NCI-H2227 treated with DMSO at 0.1 percent for 48 hours (cell line): ENCODE data around the gene CEP72.
A peak's percentile ranks its signal among the peaks of the same experiment; 100 is the strongest.
"Not testable (repeated sequence)": the region's sequence is repeated elsewhere in the genome, so short reads cannot be mapped to it uniquely, and the experiment has no call there.

ENCODE experiments used
- DNase-seq: peaks from one replicate; lab custom pipeline; 2025; lab: John Stamatoyannopoulos, UW

Gene CEP72

GRCh38 chr5:600886-601541 lies 11.1 kb upstream of the CEP72 start:
- DNase-seq, result no peak

GRCh38 chr5:601771-602465 lies 10.2 kb upstream of the CEP72 start:
- DNase-seq, result no peak

- DNase-seq, result no peak
Observed at GRCh38 chr5:602466-603035, 9.6 kb upstream of the CEP72 start.

- DNase-seq, result no peak
Observed at GRCh38 chr5:603081-603998, 8.8 kb upstream of the CEP72 start.

DNA sequence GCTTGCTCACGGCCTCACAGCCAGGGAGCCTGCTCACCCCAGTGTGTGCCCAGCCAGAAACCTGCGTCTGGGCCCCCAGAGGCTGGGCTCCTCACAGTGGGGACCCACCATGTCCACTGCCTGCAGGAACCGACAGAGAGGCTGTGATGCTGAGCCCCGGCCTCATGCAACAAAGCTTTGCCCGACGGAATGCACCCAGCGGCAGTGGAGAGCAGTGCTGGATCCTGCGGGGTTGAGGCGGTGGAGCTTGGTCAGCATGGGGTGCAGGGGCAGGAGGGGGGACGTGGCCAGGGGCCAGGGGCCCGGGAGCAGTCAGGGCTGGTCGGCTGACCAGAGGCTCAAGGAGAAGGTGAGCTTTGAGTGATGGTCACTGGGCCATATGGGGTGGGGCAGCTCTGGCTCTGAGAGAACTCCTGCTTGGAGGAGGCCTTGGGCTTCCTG lies 7.7 kb upstream of the CEP72 start:
- DNase-seq, result no peak

- DNase-seq, result not testable (repeated sequence)
Observed at GRCh38 chr5:605090-605489, 7.0 kb upstream of the CEP72 start.

- DNase-seq, result no peak
Observed at GRCh38 chr5:606061-606460, 6.1 kb upstream of the CEP72 start.

- DNase-seq, result no peak
Observed at GRCh38 chr5:606526-607399, 5.4 kb upstream of the CEP72 start.

DNA sequence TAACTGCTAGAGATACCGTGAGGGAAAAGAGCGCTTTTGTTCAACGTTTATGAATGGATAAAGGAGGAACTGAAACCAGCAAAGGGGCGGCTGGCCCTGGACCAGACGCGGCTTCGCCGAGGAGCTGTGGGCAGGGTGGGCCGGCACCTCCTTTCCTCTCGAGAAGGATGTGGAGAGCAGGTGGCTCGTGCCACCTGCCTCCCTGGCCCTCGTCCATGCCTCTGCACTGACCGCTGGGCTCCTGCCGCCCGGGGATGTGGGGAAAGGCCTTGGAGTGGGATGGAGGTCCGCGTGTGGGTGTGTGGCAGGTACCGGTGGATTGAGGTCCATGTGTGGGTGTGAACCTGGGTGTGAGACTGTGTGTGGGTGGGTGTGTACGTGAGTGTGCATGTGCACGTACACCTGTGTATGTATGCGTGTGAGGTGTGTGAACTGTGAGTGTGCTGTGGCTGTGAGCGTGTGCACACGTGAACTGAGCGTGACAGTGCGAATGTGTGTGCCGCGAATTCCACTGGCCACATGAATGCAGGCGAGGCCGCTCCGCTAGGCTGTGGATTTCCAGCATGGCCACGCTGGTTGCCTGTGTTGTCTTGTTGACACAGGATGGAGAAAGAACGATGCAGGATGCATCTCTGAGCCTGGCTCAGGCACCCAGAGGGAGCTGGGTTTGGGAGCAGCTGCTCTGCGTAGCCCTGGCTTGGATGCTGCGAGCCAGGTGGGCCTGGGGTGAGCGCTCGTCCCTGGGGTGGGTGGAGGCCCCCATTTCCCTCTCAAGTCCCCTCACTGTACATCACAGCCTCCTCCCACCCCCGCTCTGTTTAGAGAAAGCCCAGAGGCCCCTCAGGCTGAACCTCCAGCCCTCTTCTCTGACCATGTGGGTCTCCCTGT lies 4.4 kb upstream of the CEP72 start:
- no peak for DNase-seq

DNA sequence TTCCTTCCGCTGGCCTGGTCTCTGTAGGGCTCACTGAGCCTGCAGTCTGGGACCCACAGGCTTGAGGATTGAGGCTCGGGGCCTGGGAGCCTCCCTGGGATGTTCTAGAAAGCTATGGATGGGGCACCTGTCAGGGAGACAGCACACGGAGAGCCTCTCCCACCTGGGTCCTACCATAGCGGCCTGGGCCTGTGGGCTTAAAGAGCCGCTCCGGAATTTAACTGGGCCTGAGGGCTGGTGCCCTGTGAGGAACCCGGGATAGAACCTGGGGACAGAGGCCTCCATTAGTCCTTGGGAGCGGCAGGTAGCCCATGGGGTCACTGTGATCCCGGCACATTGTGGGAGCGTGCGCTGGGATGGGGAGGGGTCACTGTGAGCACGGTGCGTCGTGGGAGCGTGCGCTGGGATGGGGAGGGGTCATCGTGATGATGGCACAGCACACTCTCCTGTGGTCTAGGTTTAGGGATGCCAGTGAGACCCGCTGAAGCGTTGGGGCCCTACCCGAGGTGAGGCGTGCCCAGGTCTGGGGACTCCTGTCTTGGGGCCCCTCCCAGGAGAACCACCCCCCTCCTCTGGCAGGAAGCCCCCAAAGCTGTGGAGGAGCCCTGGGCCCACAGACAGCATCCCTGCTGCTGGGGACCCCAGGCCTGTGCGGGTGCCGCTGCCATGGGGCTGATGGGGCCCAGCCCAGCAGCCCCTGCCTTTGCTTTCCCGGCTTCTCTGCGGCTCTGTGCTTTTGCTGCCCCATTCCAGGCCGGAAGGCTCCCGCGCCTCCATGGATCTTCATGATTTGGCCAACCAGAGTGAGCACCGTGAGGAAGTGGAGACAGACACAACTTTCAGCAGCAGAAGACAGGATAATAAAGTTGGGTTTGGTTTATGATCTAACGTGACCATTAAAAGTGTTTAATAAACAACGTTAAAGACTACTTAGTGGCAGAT lies 3.4 kb upstream of the CEP72 start:
- DNase-seq, result no peak

DNA sequence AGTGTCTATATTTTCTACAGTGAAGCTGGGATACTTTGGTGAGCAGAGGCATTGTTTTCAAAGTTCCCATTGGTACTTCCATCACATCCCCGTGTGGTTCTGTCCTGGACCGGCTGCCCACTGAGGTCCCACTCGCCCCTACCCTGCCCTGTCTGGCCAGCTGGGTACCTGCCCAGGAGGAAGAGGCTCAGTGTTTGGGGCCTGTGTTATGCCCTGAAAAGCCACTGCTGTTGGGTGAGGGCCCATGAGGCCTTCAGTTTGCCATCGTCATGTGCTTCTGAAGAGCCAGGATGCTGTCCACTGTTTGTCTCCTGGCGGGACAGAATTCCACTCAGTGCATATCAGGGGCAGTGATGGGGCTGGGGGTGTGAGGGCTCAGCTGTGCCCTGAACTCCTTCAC lies 2.6 kb upstream of the CEP72 start:
- DNase-seq, result no peak

DNA sequence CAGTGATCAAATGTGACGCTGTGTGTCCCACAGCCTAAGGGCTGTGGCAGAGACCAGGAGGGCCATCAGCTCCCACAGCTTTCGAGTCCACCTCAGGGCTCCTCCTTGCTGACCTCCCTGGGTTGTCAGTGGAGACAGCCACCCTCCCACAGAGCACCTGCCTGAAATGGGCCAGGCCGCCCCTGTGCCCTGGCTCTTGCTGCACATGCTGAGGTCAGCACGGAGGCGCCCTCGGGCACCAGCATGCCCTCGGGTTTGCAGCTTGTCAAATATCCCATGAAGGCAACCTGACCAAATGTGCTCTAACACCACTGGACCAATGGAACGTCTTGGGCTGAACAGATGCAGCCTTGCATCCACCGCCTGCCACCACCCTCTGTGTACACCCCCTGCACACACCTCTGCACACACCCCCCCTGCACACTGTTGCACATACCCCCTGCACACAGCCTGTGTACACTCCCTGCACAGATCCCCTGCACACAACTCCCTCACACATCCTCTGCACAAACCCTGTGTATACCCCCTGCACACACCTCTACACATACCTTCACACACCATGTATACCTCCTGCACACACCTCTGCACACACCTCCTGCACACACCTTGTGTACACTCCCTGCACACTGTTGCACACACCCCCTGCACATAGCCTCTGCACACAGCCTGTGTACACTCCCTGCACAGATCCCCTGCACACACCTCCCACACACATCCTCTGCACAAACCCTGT lies 2.0 kb upstream of the CEP72 start:
- no peak for DNase-seq

DNA sequence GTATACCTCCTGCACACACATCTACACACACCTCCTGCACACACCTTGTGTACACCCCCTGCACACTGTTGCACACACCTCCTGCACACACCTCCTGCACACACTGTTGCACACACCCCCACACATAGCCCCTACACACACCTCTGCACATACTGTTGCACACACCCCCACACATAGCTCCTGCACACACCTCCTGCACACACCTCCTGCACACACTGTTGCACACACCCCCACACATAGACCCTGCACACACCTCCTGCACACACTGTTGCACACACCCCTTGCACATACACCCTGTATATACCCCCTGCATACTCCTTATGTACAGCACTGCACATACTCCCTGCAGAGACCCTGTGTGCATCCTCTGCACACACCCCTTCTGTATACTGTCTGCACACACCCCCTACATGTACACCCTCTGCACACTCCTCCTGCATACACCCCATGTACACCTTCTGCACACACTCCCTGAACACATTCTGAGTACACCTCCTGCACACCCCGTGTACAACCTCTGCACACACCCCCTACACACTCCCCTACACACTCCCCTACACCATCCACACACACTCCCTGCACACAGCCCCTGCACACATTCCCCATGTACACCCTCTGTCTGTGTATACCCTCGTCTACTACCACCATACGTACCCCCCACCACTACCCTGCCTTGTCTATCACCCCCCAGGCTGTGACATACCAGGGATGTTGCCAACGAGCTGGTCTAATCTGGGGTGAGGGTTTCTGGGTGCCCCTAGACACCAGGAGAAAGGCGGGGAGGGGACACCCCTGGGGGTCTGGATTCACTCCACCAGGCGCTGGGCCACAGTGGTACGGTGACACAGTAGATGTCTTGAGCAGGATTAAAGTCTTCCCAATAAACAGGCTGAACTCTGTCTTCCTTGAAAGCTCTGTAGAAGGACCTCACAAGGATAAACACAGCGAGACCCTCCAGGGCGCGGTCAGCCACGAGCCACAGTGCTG lies 1.1 kb upstream of the CEP72 start:
- no peak for DNase-seq

DNA sequence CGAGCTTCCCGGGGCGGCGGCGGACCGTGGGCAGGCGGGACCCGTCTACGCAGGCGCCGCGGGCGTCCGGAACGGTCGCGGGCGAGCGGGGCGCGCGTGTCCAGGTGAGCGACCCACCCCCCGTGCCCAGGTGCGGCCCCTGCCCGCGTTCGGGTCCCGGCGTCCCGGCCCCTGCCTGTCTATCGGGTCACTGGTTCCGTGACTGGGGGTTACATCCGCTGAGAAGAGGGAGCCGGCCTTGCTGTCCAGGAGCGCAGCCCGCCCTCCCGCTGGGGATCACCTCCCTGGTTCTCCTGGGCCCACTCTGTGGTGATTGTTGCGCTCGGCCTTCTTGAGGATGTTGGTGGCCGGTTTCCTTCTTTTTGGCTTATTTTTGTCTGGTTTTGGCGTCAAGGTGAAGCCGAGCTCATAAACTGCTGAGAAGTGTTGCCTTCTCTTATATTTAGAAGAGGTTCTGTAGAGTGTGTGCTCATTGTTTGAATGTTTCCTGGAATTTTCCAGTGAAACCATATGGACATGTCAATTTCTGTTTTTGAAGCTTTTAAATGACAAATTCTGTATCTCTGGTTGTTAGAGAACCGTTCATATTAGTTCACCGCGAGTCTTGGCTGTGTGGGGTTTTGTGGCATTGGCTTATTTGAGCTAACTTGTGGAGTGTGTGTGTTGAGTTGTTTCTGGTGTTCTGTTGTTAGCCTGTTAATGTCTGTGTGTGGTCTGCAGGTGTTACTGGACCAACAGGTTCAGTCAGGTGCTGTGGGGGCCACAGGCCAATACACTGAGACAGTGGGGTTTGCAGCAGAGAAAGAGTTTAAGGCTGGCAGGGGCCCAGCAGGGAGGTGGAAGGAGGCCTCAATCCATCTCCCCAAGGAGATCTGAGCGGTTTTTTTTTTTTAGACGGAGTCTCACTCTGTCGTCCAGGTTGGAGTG lies 621 bp downstream of the CEP72 start:
- DNase-seq, result peak; percentile 11

- DNase-seq, result no peak
Observed at GRCh38 chr5:616484-617039, 4.4 kb downstream of the CEP72 start.

DNA sequence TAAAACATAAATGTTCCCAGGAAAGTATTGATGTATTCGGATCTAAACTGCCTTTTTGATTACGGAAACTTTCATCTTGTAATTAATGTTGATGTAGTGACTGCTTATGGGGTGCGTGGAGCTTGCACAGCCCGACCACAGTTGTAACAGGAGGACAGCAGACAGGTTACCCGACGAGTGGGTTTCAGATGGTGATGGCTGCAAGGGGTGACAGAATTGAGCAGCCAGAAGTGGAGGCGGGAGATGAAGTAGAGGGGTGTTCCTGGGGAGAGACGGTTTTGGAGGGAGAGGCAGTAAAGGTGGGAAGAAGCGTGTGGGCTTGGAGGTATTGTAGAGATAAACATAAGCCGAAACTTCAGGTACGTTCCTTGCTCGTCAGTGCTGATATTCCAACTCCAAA lies 5.8 kb downstream of the CEP72 start:
- DNase-seq, result no peak
